Measurements from ENCODE around the gene ITPR3. TPM values are rescaled to one million over a fixed set of nuclear protein-coding genes. Genes with fewer than 3 reads are reported as not detected.

ITPR3 gene
- total RNA-seq, 1 experiment from 2014 or later, result 103 TPM

DNA sequence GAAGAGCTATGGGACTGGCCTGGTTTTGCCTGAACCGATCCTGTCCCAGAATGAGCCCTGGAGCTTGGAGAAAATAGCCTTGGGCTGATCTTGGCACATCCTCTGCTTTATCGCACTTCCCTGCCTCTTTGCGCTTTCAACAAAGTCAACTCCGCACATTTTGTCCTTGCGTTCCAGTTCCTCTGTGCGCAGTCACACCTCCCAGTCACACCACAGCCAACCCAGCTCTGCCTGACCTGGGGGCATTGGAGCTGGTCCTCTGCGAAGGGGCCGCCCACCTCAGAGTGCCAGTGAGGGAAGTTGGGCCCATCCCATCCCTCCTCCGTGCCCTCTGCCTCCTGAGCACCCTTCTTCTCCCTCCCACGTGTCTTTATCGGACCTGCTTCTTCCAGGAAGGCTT lies 107.3 kb downstream of the ITPR3 start:
- Histone ChIP-seq H3K9me2 (ENCODE audit: insufficient read depth) (no peaks in the 10 kb centered on the region), H2AFZ (ENCODE audit: low read depth, low read length, poor library complexity, severe bottlenecking) (no peak overlapping the region), H3K4me1 (ENCODE audit: control insufficient read depth in 1 of 2, insufficient read depth in 2 of 2, low read length in 2 of 2) (peaks cover 0 to 10% of the 10 kb centered on the region in 2 experiments; a peak in 2 of 4 replicates), H3K79me2 (ENCODE audit: insufficient read depth, low read length) (no peaks in the 10 kb centered on the region), H3K4me3 (replicated peaks in 1 of 2; ENCODE audit: low read depth in 1 of 2, low read length in 2 of 2) (no peak overlapping the region), H4K20me1 (ENCODE audit: insufficient read depth) (no peaks in the 10 kb centered on the region), H3K27ac (ENCODE audit: low read depth, low read length) (no peak overlapping the region), H3K27me3 (ENCODE audit: insufficient read depth, low read length) (peaks cover 9% of the 10 kb centered on the region; the same call in 1 of the 2 replicates), H3K4me2 (ENCODE audit: low read length) (no peak overlapping the region), H3K9ac (ENCODE audit: low read length) (no peak overlapping the region), H3K9me3 (ENCODE audit: control insufficient read depth in 1 of 2, insufficient read depth in 1 of 2, low read depth in 1 of 2, low read length in 2 of 2) (no peaks in the 10 kb centered on the region), H3K36me3 (ENCODE audit: control insufficient read depth in 1 of 2, insufficient read depth in 2 of 2, low read length in 2 of 2) (no peaks in the 10 kb centered on the region)
- ChIA-PET CTCF (no interaction called here), POLR2A (no interaction called here), RAD21 (ENCODE audit: low non-redundant PET in 1 of 2, low total read pairs in 2 of 2, uncharacterized antibody in 2 of 2, unreplicated experiment in 2 of 2) (interaction anchor here in 1 of 2 experiments (0.5 kb wide), 1 partner anchor 13 kb away, joined by 7 read pairs; no protein-coding TSS in a partner anchor)
- DNase-seq (ENCODE audit: low read depth, low spot score), result no peak
- ATAC-seq, result no peak
- TF ChIP-seq ELF1 (IDR thresholded peaks at IDR 0.05; ENCODE audit: borderline replicate concordance, low read depth) (no peak), RAD21 (IDR thresholded peaks at IDR 0.05; ENCODE audit: low read depth) (no peak)
- intact Hi-C loops (cut with micrococcal nuclease), result no loop called here
- no TSS peak for BruUV-seq (replicated peaks)

DNA sequence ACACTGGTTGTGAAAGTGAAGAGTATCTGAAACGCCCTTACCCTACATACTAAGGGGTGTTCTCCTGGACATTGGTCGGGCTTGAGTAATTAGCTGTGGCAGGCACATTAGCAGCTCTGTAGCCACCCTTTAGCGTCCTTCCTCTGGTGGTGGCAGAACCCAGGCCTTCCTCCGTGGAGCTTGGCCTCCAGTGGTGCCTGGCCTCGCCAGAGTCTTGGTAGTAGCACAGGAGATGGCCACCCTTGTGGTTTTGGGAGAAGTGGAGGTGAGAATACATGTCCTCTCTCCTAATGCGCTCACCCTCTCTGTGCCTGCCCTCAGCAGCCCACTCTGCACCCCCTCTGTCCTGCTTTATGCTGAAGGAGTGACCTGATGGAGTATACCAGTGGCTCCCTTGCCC lies 107.9 kb downstream of the ITPR3 start:
- intact Hi-C loops (cut with micrococcal nuclease), result no loop called here
- H4K20me1 ChIP-seq (ENCODE audit: insufficient read depth), result no peaks in the 10 kb centered on the region
- peaks cover 4% of the 10 kb centered on the region; the same call in 1 of the 2 replicates for H3K27me3 ChIP-seq (ENCODE audit: insufficient read depth, low read length)
- ChIA-PET CTCF (no interaction called here), RAD21 (ENCODE audit: low non-redundant PET in 1 of 2, low total read pairs in 2 of 2, uncharacterized antibody in 2 of 2, unreplicated experiment in 2 of 2) (no interaction called here), POLR2A (no interaction called here)
- H3K9me2 ChIP-seq (ENCODE audit: insufficient read depth), result no peaks in the 10 kb centered on the region
- no peak overlapping the region for H3K9ac ChIP-seq (ENCODE audit: low read length)
- H3K27ac ChIP-seq (ENCODE audit: low read depth, low read length), result no peak overlapping the region
- no peak overlapping the region for H2AFZ ChIP-seq (ENCODE audit: low read depth, low read length, poor library complexity, severe bottlenecking)
- no peak for TF ChIP-seq ZNF274 (IDR thresholded peaks at IDR 0.05; ENCODE audit: low read depth, low read length)
- TF ChIP-seq ZFX (IDR thresholded peaks at IDR 0.05), result no peak
- no peak for TF ChIP-seq EGR1 (IDR thresholded peaks at IDR 0.05; ENCODE audit: low read depth)
- TF ChIP-seq CBX3 (IDR thresholded peaks at IDR 0.05; ENCODE audit: low read depth), result no peak
- no peak for TF ChIP-seq TCF7L2 (IDR thresholded peaks at IDR 0.05; ENCODE audit: borderline replicate concordance, extremely low read depth, insufficient read depth, insufficient read length)
- TF ChIP-seq SP1 (IDR thresholded peaks at IDR 0.05; ENCODE audit: low read depth), result no peak
- ATAC-seq (no peak), DNase-seq (ENCODE audit: low read depth, low spot score) (no peak)
- H3K36me3 ChIP-seq (ENCODE audit: control insufficient read depth in 1 of 2, insufficient read depth in 2 of 2, low read length in 2 of 2), result no peaks in the 10 kb centered on the region
- BruUV-seq (replicated peaks), result no TSS peak
- no peak overlapping the region for H3K4me3 ChIP-seq (replicated peaks in 1 of 2; ENCODE audit: low read depth in 1 of 2, low read length in 2 of 2)
- no peaks in the 10 kb centered on the region for H3K9me3 ChIP-seq (ENCODE audit: control insufficient read depth in 1 of 2, insufficient read depth in 1 of 2, low read depth in 1 of 2, low read length in 2 of 2)
- H3K4me2 ChIP-seq (ENCODE audit: low read length), result no peak overlapping the region
- H3K79me2 ChIP-seq (ENCODE audit: insufficient read depth, low read length), result no peaks in the 10 kb centered on the region
- H3K4me1 ChIP-seq (ENCODE audit: control insufficient read depth in 1 of 2, insufficient read depth in 2 of 2, low read length in 2 of 2), result peaks cover 0 to 10% of the 10 kb centered on the region in 2 experiments; a peak in 2 of 4 replicates
